Nephron progenitor cell (in vitro differentiated cells): ENCODE data around the gene C13orf46.

ENCODE experiments used
- DNase-seq: peaks from one replicate; pipeline ENCODE4 v3.0.0; 2021
- H3K27ac Mint-ChIP-seq: 2 replicates; pipeline ENCODE4 v1.8.0; 2021; ENCODE audit warnings: mild to moderate bottlenecking, moderate library complexity, mixed read lengths
- H3K27me3 Mint-ChIP-seq: 2 replicates; pipeline ENCODE4 v1.8.0; 2021; ENCODE audit warnings: mild to moderate bottlenecking, low read depth, mixed read lengths; ENCODE audit not compliant: poor library complexity
- H3K36me3 Mint-ChIP-seq: 2 replicates; pipeline ENCODE4 v1.8.0; 2021; ENCODE audit warnings: low read depth, mixed read lengths
- H3K4me1 Mint-ChIP-seq: 2 replicates; pipeline ENCODE4 v1.8.0; 2021; ENCODE audit warnings: mixed read lengths
- H3K4me3 Mint-ChIP-seq: 2 replicates; pipeline ENCODE4 v1.8.0; 2021; ENCODE audit warnings: mild to moderate bottlenecking, moderate library complexity, mixed read lengths
- H3K9me3 Mint-ChIP-seq: 2 replicates; pipeline ENCODE4 v1.8.0; 2021; ENCODE audit warnings: mild to moderate bottlenecking, moderate library complexity, mixed read lengths
- TF ChIP-seq, protein P1 (sequence below): fragments of 200-600 bp; sonication (generic); IDR thresholded peaks from 2 replicates; pipeline ENCODE4 v1.5.0; 2021; ENCODE audit warnings: antibody characterized with exemption

The C13orf46 gene

GRCh38 chr13:114012141-114012540 lies 38.3 kb upstream of the C13orf46 start:
- Mint-ChIP-seq H3K9me3 (no peaks in the 10 kb centered on the region), H3K4me1 (peaks cover 11% of the 10 kb centered on the region), H3K27ac (no peak overlapping the region), H3K36me3 (peaks cover 19% of the 10 kb centered on the region), H3K27me3 (peaks cover 5% of the 10 kb centered on the region), H3K4me3 (no peak overlapping the region)
- TF ChIP-seq, protein P1, sequence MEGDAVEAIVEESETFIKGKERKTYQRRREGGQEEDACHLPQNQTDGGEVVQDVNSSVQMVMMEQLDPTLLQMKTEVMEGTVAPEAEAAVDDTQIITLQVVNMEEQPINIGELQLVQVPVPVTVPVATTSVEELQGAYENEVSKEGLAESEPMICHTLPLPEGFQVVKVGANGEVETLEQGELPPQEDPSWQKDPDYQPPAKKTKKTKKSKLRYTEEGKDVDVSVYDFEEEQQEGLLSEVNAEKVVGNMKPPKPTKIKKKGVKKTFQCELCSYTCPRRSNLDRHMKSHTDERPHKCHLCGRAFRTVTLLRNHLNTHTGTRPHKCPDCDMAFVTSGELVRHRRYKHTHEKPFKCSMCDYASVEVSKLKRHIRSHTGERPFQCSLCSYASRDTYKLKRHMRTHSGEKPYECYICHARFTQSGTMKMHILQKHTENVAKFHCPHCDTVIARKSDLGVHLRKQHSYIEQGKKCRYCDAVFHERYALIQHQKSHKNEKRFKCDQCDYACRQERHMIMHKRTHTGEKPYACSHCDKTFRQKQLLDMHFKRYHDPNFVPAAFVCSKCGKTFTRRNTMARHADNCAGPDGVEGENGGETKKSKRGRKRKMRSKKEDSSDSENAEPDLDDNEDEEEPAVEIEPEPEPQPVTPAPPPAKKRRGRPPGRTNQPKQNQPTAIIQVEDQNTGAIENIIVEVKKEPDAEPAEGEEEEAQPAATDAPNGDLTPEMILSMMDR, result no peak
- DNase-seq, result no peak

DNA sequence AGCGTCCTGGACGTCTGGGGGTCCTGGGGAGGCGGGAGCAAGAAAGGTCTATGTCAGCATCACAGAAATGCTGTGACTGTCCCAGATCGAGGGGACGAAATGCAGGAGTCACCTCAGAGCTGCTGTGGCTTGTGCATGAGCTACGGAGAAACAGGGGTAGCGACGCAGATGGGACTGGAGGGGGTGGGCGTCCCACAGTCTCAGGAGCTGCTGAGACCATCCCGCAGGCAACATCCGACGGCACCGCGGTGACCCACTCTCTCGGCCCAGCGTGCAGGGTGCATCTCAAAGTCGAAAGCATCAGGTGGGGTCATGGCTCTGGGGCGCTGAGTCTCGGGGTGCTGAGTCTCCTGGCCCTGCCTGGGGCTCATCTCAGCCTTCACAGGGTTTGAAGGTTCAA lies 37.4 kb upstream of the C13orf46 start:
- Mint-ChIP-seq H3K9me3 (no peaks in the 10 kb centered on the region), H3K4me1 (peaks cover 10% of the 10 kb centered on the region), H3K27ac (peak overlapping the region; percentile 82), H3K27me3 (peaks cover 5% of the 10 kb centered on the region), H3K4me3 (no peak overlapping the region), H3K36me3 (peaks cover 19% of the 10 kb centered on the region)
- no peak for DNase-seq
- TF ChIP-seq, protein P1, result no peak

GRCh38 chr13:114010401-114011101 lies 36.7 kb upstream of the C13orf46 start:
- DNase-seq, result no peak
- peaks cover 3% of the 10 kb centered on the region for H3K4me1 Mint-ChIP-seq
- H3K9me3 Mint-ChIP-seq, result no peaks in the 10 kb centered on the region
- peaks cover 19% of the 10 kb centered on the region for H3K36me3 Mint-ChIP-seq
- H3K27ac Mint-ChIP-seq, result peak overlapping the region; percentile 82
- H3K27me3 Mint-ChIP-seq, result peaks cover 5% of the 10 kb centered on the region
- TF ChIP-seq, protein P1, result no peak
- no peak overlapping the region for H3K4me3 Mint-ChIP-seq

DNA sequence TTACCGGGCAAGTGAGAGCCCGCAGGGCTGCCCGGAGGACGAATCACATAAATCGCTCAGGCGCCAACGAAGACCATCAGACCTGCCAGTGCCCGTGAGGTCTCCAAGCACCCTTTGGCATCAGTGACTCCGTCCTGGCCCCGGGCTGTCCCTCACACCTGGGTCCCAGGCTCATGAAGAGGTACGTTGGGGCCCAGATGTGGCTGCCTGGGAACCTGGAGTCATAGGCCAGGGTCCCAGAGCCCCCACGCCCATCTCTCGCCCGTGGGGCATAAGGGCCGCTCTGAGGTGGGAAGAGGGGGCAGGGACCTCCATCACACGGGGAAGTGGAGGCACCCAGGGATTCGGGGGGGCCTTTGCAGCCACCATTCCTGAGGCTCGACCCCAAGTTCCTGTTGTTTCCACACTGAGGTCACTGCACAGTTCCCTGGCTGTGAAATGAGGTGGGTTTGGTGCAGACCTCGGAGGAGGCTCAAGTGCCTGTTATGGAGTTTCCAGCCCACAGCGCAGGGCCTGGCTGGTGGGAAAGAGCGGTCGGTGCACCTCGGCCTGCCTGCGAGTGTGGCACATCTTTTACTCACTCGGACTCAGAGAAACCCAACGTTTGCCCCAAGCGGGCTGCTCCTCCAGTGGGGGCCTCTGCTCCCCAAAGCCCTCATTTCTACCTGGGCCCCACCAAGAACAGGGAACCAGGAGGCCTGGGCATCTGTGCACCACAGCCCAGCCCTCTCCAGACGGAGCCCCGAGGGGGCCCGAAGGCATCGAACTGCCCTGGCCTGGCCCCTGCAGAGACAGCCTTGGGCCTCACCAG lies 35.9 kb upstream of the C13orf46 start:
- Mint-ChIP-seq H3K4me3 (no peak overlapping the region), H3K27me3 (peaks cover 5% of the 10 kb centered on the region), H3K36me3 (peaks cover 19% of the 10 kb centered on the region), H3K4me1 (no peaks in the 10 kb centered on the region), H3K27ac (no peak overlapping the region), H3K9me3 (no peaks in the 10 kb centered on the region)
- DNase-seq, result no peak
- TF ChIP-seq, protein P1, result no peak

DNA sequence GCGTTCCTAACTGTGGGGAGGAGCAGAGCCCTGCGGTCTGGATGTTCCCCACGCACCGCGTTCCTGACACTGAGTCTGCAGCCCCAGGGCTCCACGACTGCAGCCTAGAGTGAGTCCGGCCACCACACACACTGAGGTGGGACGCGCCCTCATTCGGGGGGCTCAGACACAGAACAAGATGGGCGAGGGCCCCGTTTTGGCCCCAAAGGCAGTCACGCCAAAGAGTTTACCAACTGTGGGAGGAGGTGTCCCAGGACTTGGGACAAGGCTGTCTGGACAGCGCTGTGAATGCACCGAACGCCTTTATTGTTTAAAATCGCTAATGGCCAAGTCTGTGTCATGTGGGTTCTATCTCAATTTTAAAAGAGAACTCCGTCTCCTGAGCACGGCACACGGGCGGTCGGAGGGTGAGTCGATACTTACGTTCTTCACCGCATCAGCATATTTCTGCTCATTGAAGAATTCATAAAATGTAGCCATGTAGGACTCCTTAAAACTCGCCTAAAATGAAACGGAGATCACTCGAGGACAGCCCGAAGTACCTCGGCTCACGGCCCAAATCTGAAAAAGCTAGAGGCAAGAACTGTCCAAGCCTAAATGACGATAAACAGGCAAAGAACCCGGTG lies 35.2 kb upstream of the C13orf46 start:
- Mint-ChIP-seq H3K36me3 (peaks cover 19% of the 10 kb centered on the region), H3K9me3 (no peaks in the 10 kb centered on the region), H3K4me1 (no peaks in the 10 kb centered on the region), H3K27ac (no peak overlapping the region), H3K4me3 (no peak overlapping the region), H3K27me3 (peaks cover 5% of the 10 kb centered on the region)
- DNase-seq, result no peak
- TF ChIP-seq, protein P1, result no peak
